ENCODE measurements around the gene VWCE. TPM values are rescaled to one million over a fixed set of nuclear protein-coding genes. Genes with fewer than 3 reads are reported as not detected.

The VWCE gene
- total RNA-seq, 6 experiments from 2014 or later, result 2.3 to 37.1 (median 6.0) TPM

- WGBS (ENCODE audit: insufficient coverage, low coverage, low lambda C conversion rate, missing lambda C conversion rate), result 86% methylated on average over 2 of the region's 4 CpGs
Observed at GRCh38 chr11:61283613-61284012, 11.5 kb downstream of the VWCE start.

DNA sequence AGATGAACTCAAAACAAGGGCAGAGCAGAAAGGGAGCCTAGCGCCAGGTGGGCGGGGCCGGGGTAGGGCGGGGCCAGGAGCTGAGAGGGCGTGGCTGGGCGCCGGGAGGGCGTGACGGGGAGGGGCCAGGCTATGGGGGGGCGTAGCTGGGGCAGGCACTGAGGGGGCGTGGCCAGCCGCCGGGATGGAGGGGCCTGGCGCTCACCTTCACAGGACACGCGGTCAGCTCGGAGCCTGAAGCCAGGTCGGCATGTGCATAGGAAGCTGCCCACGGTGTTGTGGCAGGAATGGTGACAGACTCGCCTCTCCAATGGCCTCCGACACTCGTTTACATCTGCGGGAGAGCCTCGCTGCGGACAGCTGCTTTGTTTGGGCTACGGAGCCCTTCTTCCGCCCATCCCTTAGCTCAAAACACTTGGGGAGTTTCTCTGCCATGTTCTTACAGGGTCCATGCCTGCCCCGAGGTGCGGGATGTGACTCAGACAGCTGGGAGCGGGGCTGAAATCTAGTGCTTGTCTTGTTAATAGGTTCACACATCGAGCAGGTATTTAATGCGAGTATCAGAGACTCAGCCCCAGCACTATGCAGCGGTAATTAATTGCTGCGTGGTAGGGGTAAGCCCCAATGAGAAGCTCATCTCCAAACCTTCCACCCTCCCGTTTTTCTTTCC lies 13.4 kb downstream of the VWCE start:
- no peak overlapping the region for H3K4me3 ChIP-seq

More at GRCh38 chr11:61283613-61284012, 11.5 kb downstream of the VWCE start:
- Histone ChIP-seq H3K27ac (no peak overlapping the region), H3K36me3 (no peaks in the 10 kb centered on the region), H3K4me3 (no peak overlapping the region), H3K9me3 (no peaks in the 10 kb centered on the region), H3K27me3 (no peaks in the 10 kb centered on the region), H3K4me1 (no peaks in the 10 kb centered on the region)
- TF ChIP-seq POLR2A (IDR thresholded peaks at IDR 0.05), result no peak
- TF ChIP-seq, protein P1, sequence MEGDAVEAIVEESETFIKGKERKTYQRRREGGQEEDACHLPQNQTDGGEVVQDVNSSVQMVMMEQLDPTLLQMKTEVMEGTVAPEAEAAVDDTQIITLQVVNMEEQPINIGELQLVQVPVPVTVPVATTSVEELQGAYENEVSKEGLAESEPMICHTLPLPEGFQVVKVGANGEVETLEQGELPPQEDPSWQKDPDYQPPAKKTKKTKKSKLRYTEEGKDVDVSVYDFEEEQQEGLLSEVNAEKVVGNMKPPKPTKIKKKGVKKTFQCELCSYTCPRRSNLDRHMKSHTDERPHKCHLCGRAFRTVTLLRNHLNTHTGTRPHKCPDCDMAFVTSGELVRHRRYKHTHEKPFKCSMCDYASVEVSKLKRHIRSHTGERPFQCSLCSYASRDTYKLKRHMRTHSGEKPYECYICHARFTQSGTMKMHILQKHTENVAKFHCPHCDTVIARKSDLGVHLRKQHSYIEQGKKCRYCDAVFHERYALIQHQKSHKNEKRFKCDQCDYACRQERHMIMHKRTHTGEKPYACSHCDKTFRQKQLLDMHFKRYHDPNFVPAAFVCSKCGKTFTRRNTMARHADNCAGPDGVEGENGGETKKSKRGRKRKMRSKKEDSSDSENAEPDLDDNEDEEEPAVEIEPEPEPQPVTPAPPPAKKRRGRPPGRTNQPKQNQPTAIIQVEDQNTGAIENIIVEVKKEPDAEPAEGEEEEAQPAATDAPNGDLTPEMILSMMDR (IDR thresholded peaks at IDR 0.05), result no peak
- intact Hi-C loops (cut with DNase I), result no loop called here
- ATAC-seq (no peak), DNase-seq (no peak)

DNA sequence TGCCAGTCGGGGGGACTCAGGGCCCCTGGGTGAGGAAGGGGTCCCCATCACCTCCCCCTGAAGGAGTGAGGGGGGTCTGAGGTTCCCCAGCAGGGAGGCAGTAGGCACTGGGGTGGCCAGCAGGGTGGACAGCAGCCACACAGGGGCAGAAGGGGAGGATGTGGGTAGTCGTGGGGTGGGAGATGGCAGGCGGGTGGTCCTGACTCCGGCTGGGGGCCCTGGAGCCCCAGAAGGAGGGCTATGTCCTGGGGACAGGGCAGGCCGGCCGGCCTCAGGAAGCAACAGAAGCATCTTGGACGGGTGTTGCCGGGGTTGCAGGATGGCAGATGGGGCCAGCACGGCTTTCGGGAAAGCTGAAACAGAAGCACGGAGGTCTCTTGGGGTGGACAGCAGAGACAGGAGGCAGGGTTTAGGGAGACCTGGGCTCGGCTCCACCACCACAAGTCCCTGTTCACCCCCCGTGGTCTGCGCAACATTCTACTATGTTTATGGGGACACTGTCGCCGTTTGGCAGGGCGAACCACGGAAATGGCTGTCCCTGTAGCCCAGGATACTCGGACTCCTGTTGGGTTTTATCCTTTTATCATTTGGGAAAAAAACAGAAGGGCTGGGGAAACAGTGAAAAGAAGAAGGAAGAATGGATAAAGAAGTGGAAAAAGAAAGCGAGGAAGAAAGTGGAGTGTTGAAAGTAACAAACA lies 14.1 kb downstream of the VWCE start:
- ATAC-seq (peak in 1 of 4 donors; percentile 8), DNase-seq (no peak)
- no peaks in the 10 kb centered on the region for H3K9me3 ChIP-seq
- 80% methylated on average over 10 of the region's 20 CpGs for WGBS (ENCODE audit: insufficient coverage, low coverage, low lambda C conversion rate, missing lambda C conversion rate)
- H3K27me3 ChIP-seq, result no peaks in the 10 kb centered on the region
- H3K4me1 ChIP-seq, result no peaks in the 10 kb centered on the region
- no peak overlapping the region for H3K27ac ChIP-seq
- intact Hi-C loops (cut with DNase I), result no loop called here
- H3K36me3 ChIP-seq, result no peaks in the 10 kb centered on the region
- no peak overlapping the region for H3K4me3 ChIP-seq
- no peak for TF ChIP-seq POLR2A (IDR thresholded peaks at IDR 0.05)
- TF ChIP-seq, protein P1 (IDR thresholded peaks at IDR 0.05), result no peak

More for the DNA sequence above, 13.4 kb downstream of the VWCE start:
- Histone ChIP-seq H3K27ac (no peak overlapping the region), H3K9me3 (no peaks in the 10 kb centered on the region), H3K4me1 (no peaks in the 10 kb centered on the region), H3K27me3 (no peaks in the 10 kb centered on the region), H3K36me3 (no peaks in the 10 kb centered on the region)
- peak; percentile 47 to 86 (median 74) for ATAC-seq
- intact Hi-C loops (cut with DNase I), result no loop called here
- WGBS (ENCODE audit: insufficient coverage, low coverage, low lambda C conversion rate, missing lambda C conversion rate), result 60% methylated on average over 15 of the region's 35 CpGs
- TF ChIP-seq POLR2A (IDR thresholded peaks at IDR 0.05), result no peak
- TF ChIP-seq, protein P1 (IDR thresholded peaks at IDR 0.05), result no peak
- peak in 1 of 3 donors; percentile 55 for DNase-seq

DNA sequence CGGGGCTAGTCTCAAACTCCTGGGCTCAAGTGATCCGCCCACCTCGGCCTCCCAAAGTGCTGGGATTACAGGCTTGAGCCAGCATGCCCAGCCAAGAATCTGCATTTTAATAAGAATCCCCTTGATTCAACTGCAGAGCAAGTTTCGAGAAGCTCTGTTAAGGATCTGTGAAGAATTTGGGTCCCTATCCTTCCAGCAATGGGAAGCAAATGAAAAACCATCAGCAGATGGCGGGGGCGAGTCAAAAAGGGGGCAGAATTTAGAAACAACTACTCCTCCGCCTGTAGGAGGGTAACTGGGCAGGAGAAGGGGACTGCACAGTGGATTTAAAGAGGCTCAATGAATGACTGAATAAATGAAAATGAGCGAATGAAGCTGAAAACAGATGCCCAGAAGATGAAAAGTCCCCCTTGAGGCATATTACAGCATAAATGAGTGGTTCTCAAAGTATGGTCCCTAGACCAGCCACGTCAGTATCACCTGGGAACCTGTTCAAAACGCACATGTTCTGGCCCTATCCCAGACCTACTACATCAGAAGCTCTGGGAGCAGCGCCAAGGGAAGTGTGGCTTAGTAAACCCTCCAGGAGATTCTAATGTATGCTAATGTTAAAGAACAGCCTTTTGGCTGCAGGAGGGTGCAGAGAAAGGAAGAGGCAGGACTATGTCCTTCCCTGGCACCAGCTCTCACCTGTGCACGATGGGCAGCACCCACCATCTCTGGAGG lies 15.0 kb downstream of the VWCE start:
- H3K4me3 ChIP-seq, result no peak overlapping the region
- ATAC-seq, result peak in 2 of 4 donors; percentile 46 to 52
- WGBS (ENCODE audit: insufficient coverage, low coverage, low lambda C conversion rate, missing lambda C conversion rate), result 83% methylated on average over 7 of the region's 12 CpGs
- H3K4me1 ChIP-seq, result no peaks in the 10 kb centered on the region
- no peaks in the 10 kb centered on the region for H3K27me3 ChIP-seq
- DNase-seq, result peak in 1 of 3 donors; percentile 34
- H3K9me3 ChIP-seq, result no peaks in the 10 kb centered on the region
- TF ChIP-seq POLR2A (IDR thresholded peaks at IDR 0.05), result no peak
- TF ChIP-seq, protein P1 (IDR thresholded peaks at IDR 0.05), result no peak
- no peak overlapping the region for H3K27ac ChIP-seq
- no peaks in the 10 kb centered on the region for H3K36me3 ChIP-seq
- intact Hi-C loops (cut with DNase I), result no loop called here

Measured in right lobe of liver (tissue), 6 donors.